Adrenal gland (tissue), 5 donors: ENCODE results near the gene RAD51B.

Experiments used
- POLR2A ChIP-seq, 2 donors: fragments of 450-650 bp; IDR thresholded peaks; one replicate each; pipeline ENCODE4 v1.6.1; 2017; ENCODE audit warnings: antibody characterized with exemption in 2 of 2, mild to moderate bottlenecking in 2 of 2, moderate library complexity in 1 of 2
- TF ChIP-seq, protein P1 (sequence below), 6 experiments: fragments of 450-650 bp in 4 of 6; fragments of 200-600 bp in 2 of 6; sonication (generic) in 1 of 6; IDR thresholded peaks; 1 replicate in 5 of 6; 2 replicates in 1 of 6; pipeline versions ENCODE4 v1.5.1 to v1.8.0; 2016 to 2021; ENCODE audit warnings: antibody characterized with exemption in 6 of 6, mild to moderate bottlenecking in 2 of 6, moderate library complexity in 1 of 6
- donor health status: DM: no; HTN: no; CAD: no.

DNA sequence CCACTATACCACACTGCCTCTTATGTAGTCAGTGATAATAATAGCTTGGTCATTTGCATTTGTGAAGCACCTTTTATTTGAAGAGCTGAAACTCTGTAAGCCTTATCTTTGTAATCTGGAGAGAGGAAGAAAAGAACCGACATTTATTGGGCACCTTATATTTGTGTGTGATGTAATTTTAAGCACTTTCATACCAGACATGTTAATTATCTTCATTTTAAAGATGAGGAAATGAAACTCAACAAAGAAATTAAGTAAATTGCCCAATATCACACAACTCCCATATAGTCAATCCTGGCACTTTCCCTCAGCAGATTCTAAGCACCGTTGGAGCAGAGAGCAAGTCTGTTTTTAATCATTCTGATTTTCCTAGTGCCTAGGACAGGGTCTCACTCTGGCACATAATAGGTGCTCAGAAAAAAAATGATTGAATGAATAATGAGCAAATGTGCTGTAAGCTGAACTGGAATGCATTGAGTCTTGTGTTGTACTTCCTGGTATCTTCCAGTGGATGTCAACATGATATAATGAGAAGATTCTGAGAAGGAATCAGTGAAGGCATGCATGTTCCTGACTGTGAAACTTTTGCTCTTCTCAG is 554.4 kb downstream of the RAD51B start:
- TF ChIP-seq, protein P1, sequence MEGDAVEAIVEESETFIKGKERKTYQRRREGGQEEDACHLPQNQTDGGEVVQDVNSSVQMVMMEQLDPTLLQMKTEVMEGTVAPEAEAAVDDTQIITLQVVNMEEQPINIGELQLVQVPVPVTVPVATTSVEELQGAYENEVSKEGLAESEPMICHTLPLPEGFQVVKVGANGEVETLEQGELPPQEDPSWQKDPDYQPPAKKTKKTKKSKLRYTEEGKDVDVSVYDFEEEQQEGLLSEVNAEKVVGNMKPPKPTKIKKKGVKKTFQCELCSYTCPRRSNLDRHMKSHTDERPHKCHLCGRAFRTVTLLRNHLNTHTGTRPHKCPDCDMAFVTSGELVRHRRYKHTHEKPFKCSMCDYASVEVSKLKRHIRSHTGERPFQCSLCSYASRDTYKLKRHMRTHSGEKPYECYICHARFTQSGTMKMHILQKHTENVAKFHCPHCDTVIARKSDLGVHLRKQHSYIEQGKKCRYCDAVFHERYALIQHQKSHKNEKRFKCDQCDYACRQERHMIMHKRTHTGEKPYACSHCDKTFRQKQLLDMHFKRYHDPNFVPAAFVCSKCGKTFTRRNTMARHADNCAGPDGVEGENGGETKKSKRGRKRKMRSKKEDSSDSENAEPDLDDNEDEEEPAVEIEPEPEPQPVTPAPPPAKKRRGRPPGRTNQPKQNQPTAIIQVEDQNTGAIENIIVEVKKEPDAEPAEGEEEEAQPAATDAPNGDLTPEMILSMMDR (IDR thresholded peaks at IDR 0.05), result no peak
- no peak for TF ChIP-seq POLR2A (IDR thresholded peaks at IDR 0.05)
